HG02763 (cell line): ENCODE measurements around the gene CTSZ.

Source experiments
- ATAC-seq: cut with Tn5 transposase; IDR thresholded peaks from one replicate; pipeline ENCODE4 v1.9.1; 2021; ENCODE audit warnings: mild to moderate bottlenecking, moderate library complexity; ENCODE audit not compliant: unreplicated experiment

Gene CTSZ

DNA sequence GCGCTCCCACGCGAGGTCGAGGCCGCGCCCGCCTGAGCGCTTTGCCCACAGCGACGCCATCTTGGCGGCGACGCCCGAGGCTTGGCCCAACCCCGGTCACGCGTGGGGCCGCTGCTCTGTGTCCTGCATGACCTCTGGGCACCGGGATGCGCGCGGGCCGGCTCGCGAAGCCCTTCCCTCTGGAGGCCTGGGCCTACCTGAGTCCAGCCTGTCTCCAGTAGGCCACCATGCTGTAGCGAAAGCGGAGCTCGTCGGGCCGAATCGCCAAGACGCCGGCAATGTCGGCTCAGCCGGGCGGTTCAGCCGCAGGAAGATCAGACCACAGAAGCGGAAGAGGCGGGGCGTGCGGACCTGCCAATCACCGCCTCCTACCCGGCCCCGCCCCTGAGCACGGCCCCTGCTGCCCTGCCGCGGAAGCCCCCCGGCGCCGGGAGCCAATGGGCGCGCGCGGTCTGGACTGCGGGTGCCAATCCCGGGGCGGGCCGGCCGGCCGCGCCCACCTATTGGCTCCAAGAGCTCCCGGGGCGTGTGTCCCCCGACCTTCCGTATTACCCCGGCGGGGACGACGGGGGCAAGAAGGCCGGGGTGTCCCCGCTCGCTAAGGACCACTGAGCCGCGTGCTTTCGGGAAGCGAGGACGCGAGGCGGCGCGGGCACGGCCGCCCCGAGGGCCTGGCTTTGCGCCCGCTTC, 25.1 kb upstream of the CTSZ start, which contains the start of gene ATP5F1E:
TSS of gene ATP5F1E (minus strand) at position 313 of the 690 bp plus-strand sequence. CDS start at position 229, 84 bp downstream.
- peak; percentile 96 for ATAC-seq

DNA sequence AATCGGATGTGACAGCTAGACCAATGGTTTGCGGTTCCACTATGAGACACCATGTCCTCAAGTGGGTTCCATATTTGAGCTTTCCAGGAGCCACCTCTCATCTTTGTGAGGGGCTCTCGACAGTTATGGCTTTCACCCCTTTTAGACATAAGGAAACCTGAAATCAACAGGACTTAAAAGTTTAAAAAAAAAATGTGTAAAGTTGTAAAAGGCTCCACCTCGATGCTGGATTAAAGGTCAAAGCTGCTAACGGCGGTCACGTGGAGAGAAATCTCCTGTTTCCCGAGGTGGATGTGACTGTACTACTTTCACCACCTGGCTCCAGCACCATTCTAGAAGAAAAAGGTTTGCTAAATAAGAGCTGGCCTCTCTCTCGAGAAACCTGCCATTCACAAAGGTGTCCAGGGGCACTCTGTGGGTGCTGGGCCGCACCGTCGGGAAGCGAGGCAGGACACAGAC, 24.5 kb upstream of the CTSZ start:
- no peak for ATAC-seq

DNA sequence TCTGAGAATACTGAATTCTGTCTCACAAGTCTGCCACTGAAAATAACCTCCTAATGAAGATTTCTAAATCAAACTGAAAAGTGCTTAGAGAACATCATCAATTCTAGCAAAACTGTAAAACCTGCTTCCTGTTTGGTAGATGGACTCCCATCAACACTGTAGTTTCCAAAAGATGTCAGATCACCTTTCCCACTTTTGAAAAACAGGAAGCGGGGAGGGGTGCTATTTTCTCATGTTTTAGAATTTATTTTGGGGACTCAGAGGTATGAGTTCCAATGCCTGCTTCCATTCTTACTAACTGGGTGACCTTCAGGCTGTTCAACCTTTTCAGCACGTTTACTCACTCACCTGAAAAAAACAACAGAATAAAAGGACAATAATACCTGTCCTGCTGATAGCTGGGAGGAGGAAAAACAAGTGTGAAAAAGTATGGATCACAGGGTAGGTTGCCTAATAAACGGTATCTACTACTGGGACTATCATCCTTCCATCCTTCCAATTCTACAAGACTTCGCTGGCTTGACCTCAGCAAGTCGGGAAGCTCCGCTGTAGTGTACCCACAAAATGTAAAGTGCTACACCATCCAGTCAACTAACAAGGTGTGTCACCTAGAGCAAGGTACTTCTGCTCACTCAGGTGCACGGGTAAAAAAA, 24.0 kb upstream of the CTSZ start:
- no peak for ATAC-seq

GRCh38 chr20:59028812-59029211, 21.8 kb upstream of the CTSZ start:
- no peak for ATAC-seq

GRCh38 chr20:59027741-59028320, 20.8 kb upstream of the CTSZ start:
- ATAC-seq: no peak

DNA sequence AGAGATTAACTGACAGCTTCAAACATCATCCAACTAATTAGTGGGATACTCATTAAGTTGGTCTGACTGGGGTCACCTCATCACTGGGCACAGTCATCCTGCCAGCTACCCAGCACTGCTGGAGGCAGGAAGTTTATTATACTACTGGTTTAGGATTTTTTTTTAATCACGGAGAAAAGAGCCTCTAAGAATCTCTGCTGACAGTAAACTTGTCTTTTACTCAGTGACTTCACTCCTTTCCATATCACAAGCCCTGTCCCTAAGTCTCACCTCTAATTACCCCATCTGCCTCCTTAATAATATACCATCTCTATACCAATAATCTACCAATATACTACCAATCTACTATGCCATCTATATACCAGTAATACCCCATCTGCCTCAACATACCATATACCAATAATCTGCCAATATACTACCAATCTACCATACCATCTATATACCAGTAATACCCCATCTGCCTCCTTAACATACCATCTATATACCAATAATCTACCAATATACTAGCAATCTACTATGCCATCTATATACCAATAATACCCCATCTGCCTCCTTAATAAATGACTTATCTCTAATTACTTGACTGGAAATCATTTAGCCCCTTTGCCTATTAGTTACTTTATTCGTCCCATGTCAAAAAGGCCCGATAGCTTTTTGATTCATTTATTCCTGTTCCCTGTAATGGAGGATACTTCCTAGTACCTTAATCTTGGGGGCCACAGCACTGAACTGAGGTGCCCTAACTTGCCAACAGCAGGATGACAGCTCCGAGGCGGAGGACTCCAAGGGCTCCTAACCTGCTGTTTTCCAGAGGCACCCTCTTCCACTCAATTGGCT, 20.1 kb upstream of the CTSZ start:
- no peak for ATAC-seq

DNA sequence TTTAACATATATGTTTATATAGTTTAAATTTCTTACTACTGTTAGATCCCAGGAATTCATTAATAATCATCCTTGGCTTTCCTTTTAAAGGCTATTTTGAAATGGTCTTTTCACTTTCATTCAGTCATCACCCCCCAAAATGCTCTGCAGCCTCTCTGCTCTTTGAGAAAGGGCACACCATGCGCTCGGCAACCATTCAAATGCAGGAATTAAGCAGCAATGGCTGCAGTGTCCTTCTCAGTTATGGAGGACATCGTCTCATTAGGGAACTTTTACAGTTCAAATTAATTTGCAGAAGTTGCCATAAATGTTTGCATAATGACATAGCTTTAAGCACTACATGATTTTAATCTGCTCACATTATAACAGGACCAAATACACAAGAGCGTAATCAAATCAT, 18.5 kb upstream of the CTSZ start:
- ATAC-seq: no peak

- ATAC-seq: no peak
These were observed 18.0 kb upstream of the CTSZ start for GRCh38 chr20:59025086-59025485.

- ATAC-seq: no peak
These were observed 17.1 kb upstream of the CTSZ start for GRCh38 chr20:59024111-59024530.

- no peak for ATAC-seq
These were observed 16.6 kb upstream of the CTSZ start for GRCh38 chr20:59023616-59024015.

DNA sequence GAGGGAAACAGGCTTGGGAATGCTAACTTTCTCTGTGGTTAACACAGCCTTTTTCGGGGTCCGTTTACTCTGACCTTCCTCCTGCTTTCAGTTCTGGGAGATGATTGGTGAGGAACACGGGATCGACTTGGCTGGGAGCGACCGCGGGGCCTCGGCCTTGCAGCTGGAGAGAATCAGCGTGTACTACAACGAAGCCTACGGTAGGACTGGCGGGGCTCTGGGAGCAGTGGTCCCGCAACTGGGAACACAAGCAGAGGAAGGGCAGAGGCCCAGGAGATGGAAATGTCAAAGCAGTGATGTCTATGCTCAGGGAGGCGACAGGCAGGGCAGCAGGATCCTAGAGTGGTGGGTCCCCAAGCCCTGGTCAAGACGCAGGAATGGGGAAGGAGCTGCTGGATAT, 15.7 kb upstream of the CTSZ start:
- ATAC-seq: no peak

GRCh38 chr20:59020938-59021551, 14.0 kb upstream of the CTSZ start:
- ATAC-seq: no peak

DNA sequence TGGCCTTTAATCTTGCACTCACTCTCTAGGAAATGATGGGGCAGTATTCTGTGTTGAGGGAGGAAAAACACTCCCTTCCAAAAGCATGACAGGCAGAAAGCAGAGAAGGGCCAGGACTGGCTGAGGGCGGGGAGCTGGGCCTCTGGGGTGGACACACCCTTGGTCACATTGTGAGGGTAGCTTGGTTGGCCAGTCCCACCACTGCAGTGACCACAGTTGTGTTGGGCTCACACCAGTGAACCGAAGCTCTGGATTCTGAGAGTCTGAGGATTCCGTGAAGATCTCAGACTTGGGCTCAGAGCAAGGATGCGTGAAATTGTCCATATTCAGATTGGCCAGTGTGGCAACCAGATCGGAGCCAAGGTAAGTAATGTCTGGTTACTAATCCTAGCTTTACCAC, 12.2 kb upstream of the CTSZ start, which contains the start of gene TUBB1:
TSS of gene TUBB1 (plus strand) at position 213 of the 400 bp plus-strand sequence. CDS start at position 307, 94 bp downstream.
- no peak for ATAC-seq

DNA sequence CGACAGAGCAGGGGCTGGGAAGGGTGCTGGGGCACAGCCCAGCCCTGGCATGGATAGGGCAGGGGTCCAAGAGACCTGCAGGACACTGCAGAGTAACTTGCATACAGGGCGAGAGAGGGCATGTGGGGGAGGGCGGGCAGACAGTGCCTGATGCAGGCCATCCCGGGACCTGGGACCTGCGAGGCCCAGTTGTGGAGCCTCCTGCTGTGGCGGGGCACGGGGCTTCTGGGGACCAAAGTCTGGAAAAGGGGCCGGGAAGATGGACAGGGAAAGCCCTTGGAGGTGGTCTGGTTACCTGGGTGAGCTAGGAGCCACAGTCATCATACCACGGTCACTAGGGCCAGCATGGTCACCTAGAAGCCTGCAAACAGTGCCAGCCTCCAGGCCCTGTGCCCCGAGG, 11.8 kb upstream of the CTSZ start:
- no peak for ATAC-seq

DNA sequence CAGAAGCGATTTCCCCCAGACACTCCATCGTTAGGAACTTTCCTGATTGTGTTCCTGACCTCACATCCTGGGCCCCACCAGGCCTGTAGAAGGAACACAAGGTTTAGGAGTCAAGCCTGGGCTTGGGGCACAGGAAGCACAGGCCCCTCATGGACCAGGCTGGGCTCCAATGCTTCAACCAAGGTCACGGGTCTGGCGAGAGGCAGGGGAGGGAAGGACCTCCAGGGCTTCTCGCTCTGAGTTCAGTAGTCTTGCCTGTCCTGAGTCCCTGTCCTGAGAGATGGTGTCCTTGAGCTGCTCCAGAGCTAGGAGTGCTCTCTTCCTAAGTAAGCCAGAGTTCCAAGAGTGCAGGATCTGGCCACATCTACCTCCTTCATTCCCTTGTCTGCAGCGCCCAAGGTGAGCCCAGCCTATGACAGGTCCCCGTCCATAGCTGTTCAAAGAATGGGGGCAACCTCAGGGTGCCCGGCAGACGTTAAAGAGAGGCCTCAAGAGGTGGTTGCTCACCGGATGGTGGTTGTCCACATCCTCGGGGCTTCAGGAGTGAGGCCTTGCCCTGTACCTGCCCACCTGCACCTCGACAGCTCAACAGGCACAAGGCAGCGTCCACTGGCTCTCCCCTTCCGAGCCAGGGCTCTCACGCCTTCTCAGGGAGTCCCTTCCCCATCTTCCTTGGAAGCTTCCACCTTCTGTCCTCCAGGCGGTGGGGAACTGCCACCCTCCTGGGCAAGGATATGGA, 10.6 kb upstream of the CTSZ start:
- ATAC-seq: no peak

- ATAC-seq: no peak
These were observed 9.9 kb upstream of the CTSZ start for GRCh38 chr20:59016795-59017492.

DNA sequence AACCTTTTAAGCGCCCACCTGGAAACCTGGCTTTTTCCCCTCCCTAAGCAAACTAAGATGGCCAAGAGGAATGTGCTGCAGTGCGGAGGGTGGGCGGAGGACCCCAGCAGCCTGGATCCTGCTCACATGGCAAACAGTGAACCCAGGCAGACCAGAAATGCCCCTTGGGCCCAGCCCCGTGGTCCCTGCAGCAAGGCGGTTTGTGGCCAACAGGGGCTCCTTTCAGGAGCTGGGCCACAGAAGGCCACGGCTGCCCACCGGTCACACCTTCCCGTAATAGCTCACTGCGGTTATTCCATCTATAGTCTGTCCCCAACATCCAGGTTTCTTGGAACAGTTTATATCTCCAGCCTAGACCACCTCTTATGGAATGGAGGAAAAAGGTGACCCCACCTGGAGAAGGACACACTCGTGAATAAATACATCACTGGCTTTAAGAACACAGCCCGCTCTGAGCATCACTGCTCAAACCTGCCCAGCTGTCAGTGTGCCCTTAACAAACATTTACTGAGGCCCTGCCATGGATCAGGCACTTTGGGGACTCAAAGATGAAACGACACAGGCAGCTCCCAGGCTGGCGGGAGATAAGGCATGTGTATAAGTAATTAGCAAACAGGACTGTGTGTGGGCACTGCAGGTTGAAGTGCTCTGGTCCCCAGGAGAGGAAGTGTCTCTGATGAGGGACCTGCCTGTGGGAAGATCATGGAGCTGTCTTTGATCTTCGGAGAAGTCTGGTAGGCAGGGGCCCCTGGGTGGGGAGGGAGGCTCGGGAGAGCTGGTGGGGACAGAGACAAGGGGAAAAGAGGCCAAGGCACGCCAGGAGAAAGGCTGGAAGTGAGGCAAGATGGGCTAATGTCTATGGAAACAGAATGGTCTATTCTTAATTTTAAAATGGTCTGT, 9.0 kb upstream of the CTSZ start:
- ATAC-seq: no peak

DNA sequence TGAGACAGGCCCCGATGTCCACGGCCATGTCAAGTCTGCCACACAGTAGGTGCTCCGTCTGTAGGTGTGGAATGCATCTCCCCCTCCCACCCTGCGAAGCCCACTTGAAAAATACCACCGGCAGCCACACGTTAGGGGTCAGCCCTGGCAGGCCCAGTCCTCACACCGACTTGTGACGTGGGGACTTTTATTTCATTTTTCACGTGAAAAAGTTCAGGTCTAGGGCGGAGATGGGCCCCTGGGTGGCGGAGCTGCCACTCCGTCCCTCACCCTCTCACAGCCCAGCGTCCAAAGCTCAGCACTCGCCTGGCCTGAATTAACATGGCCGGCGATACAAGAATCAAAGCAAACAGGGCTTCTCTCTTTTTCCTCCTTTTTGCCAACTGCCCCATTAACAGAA, 8.4 kb upstream of the CTSZ start:
- no peak for ATAC-seq
